A673 (cell line): ENCODE measurements around the gene CHST1. TPM values are rescaled to one million over a fixed set of nuclear protein-coding genes. Genes with fewer than 3 reads are reported as not detected.

Source experiments
- BruUV-seq: library from RNA; stranded (reverse); fragments of 400-500 nt; replicated peaks from 2 replicates; lab custom pipeline; 2021; lab: Mats Ljungman, UMichigan
- CTCF ChIA-PET: fragments of 300-600 bp; sonication (Branson Sonifier 250); formaldehyde crosslinking; loops from one replicate; lab custom pipeline; 2022; ENCODE audit warnings: antibody characterized with exemption; lab: Charles Lee
- POLR2A ChIA-PET: fragments of 300-600 bp; sonication (Branson Sonifier 250); formaldehyde crosslinking; loops from one replicate; lab custom pipeline; 2022; ENCODE audit warnings: antibody characterized with exemption; ENCODE audit not compliant: low non-redundant PET; lab: Charles Lee
- DNase-seq: peaks from one replicate; pipeline ENCODE4 v3.0.0-alpha.2; 2015; ENCODE audit warnings: low spot score
- H3K27ac ChIP-seq: fragments of 200-600 bp; sonication (generic); 2 replicates; pipeline ENCODE4 v1.5.1; 2016; ENCODE audit warnings: mixed run types, low read depth, mild to moderate bottlenecking, mixed read lengths, antibody characterized with exemption, low read length; ENCODE audit not compliant: poor library complexity, severe bottlenecking
- H3K27me3 ChIP-seq: fragments of 200-600 bp; sonication (generic); replicated peaks from 2 replicates; pipeline ENCODE4 v1.6.1; 2017; ENCODE audit warnings: mixed run types, low read depth, mild to moderate bottlenecking, mixed read lengths, antibody characterized with exemption, low read length; ENCODE audit not compliant: insufficient read depth, poor library complexity
- H3K36me3 ChIP-seq: fragments of 200-600 bp; sonication (generic); 2 replicates; pipeline ENCODE4 v1.6.1; 2016; ENCODE audit warnings: mixed run types, mild to moderate bottlenecking, mixed read lengths, antibody characterized with exemption, low read length; ENCODE audit not compliant: insufficient read depth, poor library complexity, severe bottlenecking
- H3K4me1 ChIP-seq: fragments of 200-600 bp; sonication (generic); 2 replicates; pipeline ENCODE4 v1.6.1; 2017; ENCODE audit warnings: mixed run types, mild to moderate bottlenecking, mixed read lengths, antibody characterized with exemption, low read length; ENCODE audit not compliant: insufficient read depth, poor library complexity, severe bottlenecking
- H3K4me3 ChIP-seq: fragments of 200-600 bp; sonication (generic); 2 replicates; pipeline ENCODE4 v1.5.1; 2016; ENCODE audit warnings: low read depth, mixed run types, mild to moderate bottlenecking, mixed read lengths, low read length; ENCODE audit not compliant: poor library complexity, severe bottlenecking
- H3K9me3 ChIP-seq: fragments of 200-600 bp; sonication (generic); 2 replicates; pipeline ENCODE4 v1.6.1; 2016; ENCODE audit warnings: mixed run types, low read depth, mild to moderate bottlenecking, mixed read lengths, antibody characterized with exemption, low read length; ENCODE audit not compliant: poor library complexity, severe bottlenecking
- EZH2 ChIP-seq: fragments of 200-600 bp; sonication (generic); IDR thresholded peaks from 2 replicates; pipeline ENCODE4 v1.6.1; 2017; ENCODE audit warnings: borderline replicate concordance, low read depth, mild to moderate bottlenecking, mixed read lengths, antibody characterized with exemption, low read length; ENCODE audit not compliant: poor library complexity, severe bottlenecking
- intact Hi-C: fragments of 100-400 bp; cut with micrococcal nuclease; formaldehyde crosslinking; loops from one replicate; pipeline ENCODE4 v1.10.0; 2022; ENCODE audit not compliant: unreplicated experiment
- total RNA-seq: library from RNA; stranded (reverse); gene quantifications from 2 replicates; pipeline ENCODE4 v1.2.3, GENCODE V29; 2021
- TF ChIP-seq, protein P1 (sequence below): fragments of 300-800, 200-600 bp; sonication (generic); conservative IDR thresholded peaks from 2 replicates; pipeline ENCODE4 v1.5.1; 2017; ENCODE audit warnings: low read depth, mild to moderate bottlenecking, antibody characterized with exemption, low read length, moderate library complexity, mixed read lengths

Gene CHST1
- total RNA-seq, 1 experiment from 2014 or later = 17.0 TPM

DNA sequence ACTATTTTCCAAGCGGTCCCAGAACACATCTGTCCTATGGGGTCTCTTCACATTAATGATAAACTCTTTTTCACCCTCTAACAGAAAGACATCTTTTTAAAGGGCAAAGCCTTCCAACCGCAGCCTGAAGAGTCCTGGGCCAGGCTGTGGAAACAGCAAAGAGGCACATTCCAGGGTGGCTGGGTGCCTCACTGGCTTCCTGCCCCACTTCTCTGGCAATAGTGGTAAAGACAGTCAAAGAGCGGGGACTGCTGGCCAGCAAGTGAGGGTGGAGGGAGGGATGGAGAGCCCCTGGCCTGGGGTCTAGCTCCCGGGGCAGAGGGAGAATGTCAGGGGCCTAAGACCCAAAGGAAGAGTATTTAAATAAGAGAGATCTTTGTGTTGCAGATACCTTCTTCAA lies 10.2 kb upstream of the CHST1 start:
- CTCF ChIA-PET = no interaction called here
- DNase-seq = no peak

DNA sequence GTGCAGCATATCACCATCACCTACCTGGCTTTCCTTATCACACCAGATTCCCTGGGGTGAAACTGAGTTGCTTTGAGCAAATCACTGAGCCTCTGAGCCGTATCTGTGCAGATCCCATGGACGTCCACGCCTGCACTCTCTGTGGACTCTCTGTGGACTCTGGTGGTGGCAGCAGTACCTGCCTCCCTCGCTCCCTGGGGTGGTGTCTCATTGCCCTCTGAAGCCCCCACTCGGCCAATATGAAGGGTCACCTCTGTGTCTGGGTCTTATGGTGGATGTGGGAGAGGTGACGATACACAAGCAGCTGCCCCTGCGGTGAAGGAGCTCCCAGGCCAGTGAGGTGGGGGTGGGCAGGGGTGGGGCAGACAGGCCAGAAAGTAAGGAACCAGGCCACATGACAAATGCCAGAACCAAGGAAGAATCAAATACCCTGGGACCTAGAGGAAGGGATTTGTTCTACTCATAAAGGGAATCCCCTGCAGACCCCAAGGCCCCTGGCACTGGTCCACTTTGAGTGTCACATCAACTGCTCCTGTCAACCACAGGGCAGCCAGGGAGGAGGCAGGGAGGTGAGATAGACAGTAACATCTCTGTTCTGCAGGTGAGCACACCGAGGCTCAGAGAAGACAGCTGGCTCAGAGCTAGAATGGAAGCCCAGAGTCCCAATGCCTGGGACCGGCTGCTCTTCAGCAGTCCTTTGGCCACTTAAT lies 9.2 kb upstream of the CHST1 start:
- no TSS peak for BruUV-seq
- intact Hi-C loops = no loop called here
- TF ChIP-seq, protein P1, sequence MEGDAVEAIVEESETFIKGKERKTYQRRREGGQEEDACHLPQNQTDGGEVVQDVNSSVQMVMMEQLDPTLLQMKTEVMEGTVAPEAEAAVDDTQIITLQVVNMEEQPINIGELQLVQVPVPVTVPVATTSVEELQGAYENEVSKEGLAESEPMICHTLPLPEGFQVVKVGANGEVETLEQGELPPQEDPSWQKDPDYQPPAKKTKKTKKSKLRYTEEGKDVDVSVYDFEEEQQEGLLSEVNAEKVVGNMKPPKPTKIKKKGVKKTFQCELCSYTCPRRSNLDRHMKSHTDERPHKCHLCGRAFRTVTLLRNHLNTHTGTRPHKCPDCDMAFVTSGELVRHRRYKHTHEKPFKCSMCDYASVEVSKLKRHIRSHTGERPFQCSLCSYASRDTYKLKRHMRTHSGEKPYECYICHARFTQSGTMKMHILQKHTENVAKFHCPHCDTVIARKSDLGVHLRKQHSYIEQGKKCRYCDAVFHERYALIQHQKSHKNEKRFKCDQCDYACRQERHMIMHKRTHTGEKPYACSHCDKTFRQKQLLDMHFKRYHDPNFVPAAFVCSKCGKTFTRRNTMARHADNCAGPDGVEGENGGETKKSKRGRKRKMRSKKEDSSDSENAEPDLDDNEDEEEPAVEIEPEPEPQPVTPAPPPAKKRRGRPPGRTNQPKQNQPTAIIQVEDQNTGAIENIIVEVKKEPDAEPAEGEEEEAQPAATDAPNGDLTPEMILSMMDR = no peak
- no peak for TF ChIP-seq EZH2
- POLR2A ChIA-PET = no interaction called here
- H3K4me3 ChIP-seq = no peak overlapping the region
- no peaks in the 10 kb centered on the region for H3K9me3 ChIP-seq
- H3K4me1 ChIP-seq = no peaks in the 10 kb centered on the region
- no peak overlapping the region for H3K27ac ChIP-seq
- DNase-seq = no peak
- H3K36me3 ChIP-seq = no peaks in the 10 kb centered on the region
- H3K27me3 ChIP-seq = no peaks in the 10 kb centered on the region
- CTCF ChIA-PET = interaction anchor here (1.3 kb wide), 1 partner anchor 20 kb away, joined by 4 read pairs; no protein-coding TSS in a partner anchor

More for the DNA sequence above, 10.2 kb upstream of the CHST1 start:
- intact Hi-C loops = no loop called here
- no peaks in the 10 kb centered on the region for H3K27me3 ChIP-seq
- no peaks in the 10 kb centered on the region for H3K4me1 ChIP-seq
- H3K9me3 ChIP-seq = no peaks in the 10 kb centered on the region
- H3K27ac ChIP-seq = no peak overlapping the region
- no peaks in the 10 kb centered on the region for H3K36me3 ChIP-seq
- H3K4me3 ChIP-seq = no peak overlapping the region
- POLR2A ChIA-PET = interaction anchor here (0.6 to 0.7 kb wide), 2 partner anchors 10 to 31 kb away, joined by 3 read pairs; no protein-coding TSS in a partner anchor
- BruUV-seq = no TSS peak
- TF ChIP-seq, protein P1 = no peak
- TF ChIP-seq EZH2 = no peak

DNA sequence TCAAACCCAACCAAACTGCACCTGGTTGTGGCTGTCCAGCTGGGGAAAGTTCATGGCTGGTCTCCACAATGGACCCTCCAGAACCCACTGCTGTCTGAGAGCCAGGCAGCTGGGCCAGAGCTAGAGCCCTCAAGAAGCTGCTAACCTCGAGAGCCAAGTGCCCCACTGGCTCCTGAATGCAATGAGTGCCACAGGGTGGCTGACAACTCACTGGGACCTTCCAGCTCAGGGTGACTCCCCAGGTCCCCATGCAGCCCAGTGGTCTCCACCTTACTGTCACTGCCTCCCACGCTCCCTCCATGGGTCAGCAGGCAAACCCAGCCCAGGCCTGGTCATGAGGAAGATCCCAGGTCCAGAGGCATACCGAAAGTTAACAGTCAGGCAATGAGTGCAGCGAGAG lies 8.0 kb upstream of the CHST1 start:
- CTCF ChIA-PET = interaction anchor here (1.3 kb wide), 1 partner anchor 19 kb away, joined by 4 read pairs; no protein-coding TSS in a partner anchor
- no peak for DNase-seq
- POLR2A ChIA-PET = interaction anchor here (0.7 kb wide), 1 partner anchor 9 kb away, joined by 4 read pairs; no protein-coding TSS in a partner anchor

More for the DNA sequence above, 8.0 kb upstream of the CHST1 start:
- Histone ChIP-seq H3K9me3 (no peaks in the 10 kb centered on the region), H3K27me3 (no peaks in the 10 kb centered on the region), H3K36me3 (no peaks in the 10 kb centered on the region), H3K27ac (no peak overlapping the region), H3K4me3 (no peak overlapping the region), H3K4me1 (no peaks in the 10 kb centered on the region)
- intact Hi-C loops = no loop called here
- no TSS peak for BruUV-seq
- TF ChIP-seq, protein P1 = no peak
- TF ChIP-seq EZH2 = no peak
